PFSK-1 (cell line): ENCODE results near the gene IL1RAPL2.

Experiments
- FOXP2 ChIP-seq: optimal IDR thresholded peaks from 2 replicates; pipeline ENCODE3; 2011; ENCODE audit warnings: borderline replicate concordance, control low read depth, inconsistent platforms; ENCODE audit not compliant: insufficient read depth; ENCODE audit errors: extremely low read length, extremely low read depth
- POLR2AphosphoS5 ChIP-seq: IDR thresholded peaks from 2 replicates; pipeline ENCODE4 v1.6.1; 2012; ENCODE audit warnings: low read depth, mild to moderate bottlenecking, control low read depth, low read length, moderate library complexity
- REST ChIP-seq, 2 experiments: IDR thresholded peaks; 2 replicates each; pipeline versions ENCODE4 v1.6.1 to v1.8.0; 2011 to 2012; ENCODE audit warnings: low read depth in 2 of 2, low read length in 2 of 2, control low read depth in 1 of 2, inconsistent platforms in 1 of 2, mild to moderate bottlenecking in 1 of 2, moderate library complexity in 1 of 2; ENCODE audit not compliant: insufficient read depth in 1 of 2
- SIN3A ChIP-seq: IDR thresholded peaks from 2 replicates; pipeline ENCODE4 v1.6.1; 2012; ENCODE audit warnings: mild to moderate bottlenecking, low read length, moderate library complexity, borderline replicate concordance; ENCODE audit not compliant: insufficient read depth
- TAF1 ChIP-seq: IDR thresholded peaks from 2 replicates; pipeline ENCODE4 v1.6.1; 2012; ENCODE audit warnings: low read length, control low read depth, borderline replicate concordance; ENCODE audit not compliant: insufficient read depth

Gene IL1RAPL2

DNA sequence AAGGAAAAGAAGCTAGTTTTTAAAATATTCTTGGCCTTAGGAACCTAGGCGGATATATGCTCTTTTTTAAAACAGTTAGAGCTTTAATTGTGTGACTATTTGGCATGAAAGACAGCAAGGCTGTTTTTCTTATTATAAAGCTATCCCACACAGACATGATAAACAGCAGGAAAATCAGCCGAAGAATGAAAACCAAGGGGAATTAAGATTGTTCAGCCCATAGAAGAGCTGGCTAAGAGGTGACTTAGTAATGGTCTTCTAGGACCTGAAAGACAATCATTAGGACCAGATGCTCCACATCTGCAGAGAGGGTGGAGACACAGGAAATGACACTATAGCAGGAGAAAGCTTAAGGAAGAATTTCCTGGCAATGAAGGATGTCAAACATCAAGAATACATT lies 1085.0 kb downstream of the IL1RAPL2 start:
- no peak for TF ChIP-seq TAF1
- TF ChIP-seq SIN3A = no peak
- TF ChIP-seq REST (IDR thresholded peaks at IDR 0.05; ENCODE audit: insufficient read depth in 1 of 2, low read depth in 2 of 2, low read length in 2 of 2) = no peak
- TF ChIP-seq POLR2AphosphoS5 = no peak
- TF ChIP-seq FOXP2 = no peak

DNA sequence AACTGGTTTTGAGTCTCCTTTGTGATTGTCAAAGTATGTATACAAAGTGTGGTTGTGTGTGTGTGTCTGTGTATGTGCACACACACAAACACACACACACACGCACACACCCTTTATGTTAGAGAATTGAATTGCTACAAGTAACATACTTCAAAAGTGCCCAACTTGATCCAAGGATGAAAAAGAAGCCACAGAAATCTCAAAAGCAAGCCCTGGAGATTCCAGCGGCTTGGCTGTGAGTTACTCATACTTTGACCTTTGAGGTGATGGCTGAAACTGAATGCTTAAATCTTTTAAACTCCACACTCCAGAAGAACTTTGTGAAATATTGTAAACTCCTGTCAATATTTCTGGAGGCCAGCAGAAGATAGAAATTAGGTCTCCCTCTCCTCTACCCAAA lies 1087.9 kb downstream of the IL1RAPL2 start:
- TF ChIP-seq FOXP2 (no peak), TAF1 (no peak), SIN3A (no peak)

DNA sequence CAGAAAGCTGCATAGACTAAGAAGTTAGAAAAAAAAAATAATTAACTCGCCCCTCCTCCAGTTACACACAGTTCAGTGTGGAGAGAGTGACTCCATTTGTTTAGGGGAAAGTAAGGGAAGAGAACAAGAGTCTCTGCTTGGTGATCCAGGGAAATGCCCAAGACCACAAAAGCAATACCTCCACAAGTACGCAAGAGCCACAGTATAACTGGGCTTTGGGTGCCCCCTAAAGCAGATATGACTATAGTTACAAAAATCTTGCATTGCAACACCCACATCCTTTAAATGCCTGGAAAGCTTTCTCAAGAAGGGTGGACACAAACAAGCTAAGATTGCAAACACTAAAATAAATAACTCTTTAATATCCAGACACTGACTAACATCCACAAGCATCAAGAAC lies 1092.1 kb downstream of the IL1RAPL2 start:
- no peak for TF ChIP-seq SIN3A
- no peak for TF ChIP-seq TAF1
- TF ChIP-seq REST (IDR thresholded peaks at IDR 0.05; ENCODE audit: insufficient read depth in 1 of 2, low read depth in 2 of 2, low read length in 2 of 2) = no peak
- TF ChIP-seq FOXP2 = no peak
- TF ChIP-seq POLR2AphosphoS5 = no peak

- TF ChIP-seq FOXP2 (no peak), POLR2AphosphoS5 (no peak), REST (IDR thresholded peaks at IDR 0.05; ENCODE audit: insufficient read depth in 1 of 2, low read depth in 2 of 2, low read length in 2 of 2) (no peak), SIN3A (no peak), TAF1 (no peak)
These were observed 1096.2 kb downstream of the IL1RAPL2 start for GRCh38 chrX:105662248-105662647.

GRCh38 chrX:105664243-105664642 lies 1098.2 kb downstream of the IL1RAPL2 start:
- no peak for TF ChIP-seq POLR2AphosphoS5
- no peak for TF ChIP-seq SIN3A
- TF ChIP-seq REST (IDR thresholded peaks at IDR 0.05; ENCODE audit: insufficient read depth in 1 of 2, low read depth in 2 of 2, low read length in 2 of 2) = no peak
- TF ChIP-seq FOXP2 = no peak
- TF ChIP-seq TAF1 = no peak
